Transverse colon (tissue), 4 donors: Measurements from ENCODE around the gene ANLN. TPM values are rescaled to one million over a fixed set of nuclear protein-coding genes. Genes with fewer than 3 reads are reported as not detected.

ENCODE experiments used
- DNase-seq: peaks from one replicate; pipeline ENCODE4 v3.0.0-alpha.2; 2019
- H3K27ac ChIP-seq, 4 donors: fragments of 200-600 bp; sonication (generic); 2 replicates each; pipeline ENCODE4 v1.5.1; 2016 to 2018; ENCODE audit warnings: inconsistent platforms in 4 of 4
- H3K27me3 ChIP-seq: fragments of 200-600 bp; sonication (generic); 2 replicates; pipeline ENCODE4 v1.5.1; 2017; ENCODE audit warnings: inconsistent platforms
- H3K36me3 ChIP-seq, 4 donors: fragments of 200-600 bp; sonication (generic); 2 replicates each; pipeline ENCODE4 v1.5.1; 2017 to 2019; ENCODE audit warnings: inconsistent platforms in 4 of 4
- H3K4me1 ChIP-seq, 4 donors: fragments of 200-600 bp; sonication (generic); 2 replicates each; pipeline ENCODE4 v1.5.1; 2017 to 2020; ENCODE audit warnings: inconsistent platforms in 4 of 4
- H3K4me3 ChIP-seq, 4 donors: fragments of 200-600 bp; sonication (generic); 1 replicate in 1 of 4; 2 replicates in 3 of 4; pipeline versions ENCODE4 v1.5.1 to v1.6.1; 2017 to 2019; ENCODE audit warnings: inconsistent platforms in 4 of 4
- H3K9me3 ChIP-seq, 2 donors: fragments of 200-600 bp; sonication (generic); 2 replicates each; pipeline ENCODE4 v1.5.1; 2017 to 2019; ENCODE audit warnings: inconsistent platforms in 2 of 2
- EP300 ChIP-seq: sonication (generic); formaldehyde crosslinking; IDR thresholded peaks from one replicate; pipeline ENCODE4 v1.6.1; 2017; ENCODE audit warnings: antibody characterized with exemption, low read depth
- POLR2A ChIP-seq: fragments of 450-650 bp; IDR thresholded peaks from one replicate; pipeline ENCODE4 v1.6.1; 2016; ENCODE audit warnings: antibody characterized with exemption, mild to moderate bottlenecking, moderate library complexity
- POLR2AphosphoS5 ChIP-seq, 3 donors: sonication (generic); formaldehyde crosslinking; IDR thresholded peaks; one replicate each; pipeline ENCODE4 v1.6.1; 2016; ENCODE audit warnings: antibody characterized with exemption in 3 of 3
- WGBS, 2 donors: methylation state at CpG; one replicate each; pipeline ENCODE4 v1.1.5; 2018; ENCODE audit warnings: low coverage in 1 of 2; 5-methylcytosine and 5-hydroxymethylcytosine counted together
- in situ Hi-C, 4 donors: fragments of 200-750 bp; cut with MboI; loops; one replicate each; pipeline versions ENCODE4 v1.15.0 to v1.15.1; 2017; ENCODE audit warnings: low sequenced_read_pairs in 3 of 4, low pct_ligation_motif_present in 1 of 4, low pct_unique_long_range_greater_than_20kb in 1 of 4
- intact Hi-C: fragments of 100-400 bp; cut with DNase I; formaldehyde crosslinking; loops from one replicate; pipeline ENCODE4 v1.15.1; 2023; ENCODE audit warnings: low total_unique reads
- total RNA-seq, 4 donors: library from RNA; depleted of rRNA; stranded (reverse); fragments of >200 nt; gene quantifications; one replicate each; pipeline ENCODE4 v1.1.0, GENCODE V29; 2016
- TF ChIP-seq, protein P1 (sequence below), 5 experiments: fragments of 200-600 bp in 3 of 5; fragments of 450-650 bp in 2 of 5; sonication (generic) in 3 of 5; IDR thresholded peaks; 1 replicate in 2 of 5; 2 replicates in 3 of 5; pipeline ENCODE4 v1.5.1; 2016 to 2017; ENCODE audit warnings: antibody characterized with exemption in 5 of 5, inconsistent platforms in 3 of 5, mild to moderate bottlenecking in 2 of 5, moderate library complexity in 1 of 5

Gene ANLN
- total RNA-seq, 4 donors from 2014 or later = 0.37 to 97.1 (median 5.7) TPM

DNA sequence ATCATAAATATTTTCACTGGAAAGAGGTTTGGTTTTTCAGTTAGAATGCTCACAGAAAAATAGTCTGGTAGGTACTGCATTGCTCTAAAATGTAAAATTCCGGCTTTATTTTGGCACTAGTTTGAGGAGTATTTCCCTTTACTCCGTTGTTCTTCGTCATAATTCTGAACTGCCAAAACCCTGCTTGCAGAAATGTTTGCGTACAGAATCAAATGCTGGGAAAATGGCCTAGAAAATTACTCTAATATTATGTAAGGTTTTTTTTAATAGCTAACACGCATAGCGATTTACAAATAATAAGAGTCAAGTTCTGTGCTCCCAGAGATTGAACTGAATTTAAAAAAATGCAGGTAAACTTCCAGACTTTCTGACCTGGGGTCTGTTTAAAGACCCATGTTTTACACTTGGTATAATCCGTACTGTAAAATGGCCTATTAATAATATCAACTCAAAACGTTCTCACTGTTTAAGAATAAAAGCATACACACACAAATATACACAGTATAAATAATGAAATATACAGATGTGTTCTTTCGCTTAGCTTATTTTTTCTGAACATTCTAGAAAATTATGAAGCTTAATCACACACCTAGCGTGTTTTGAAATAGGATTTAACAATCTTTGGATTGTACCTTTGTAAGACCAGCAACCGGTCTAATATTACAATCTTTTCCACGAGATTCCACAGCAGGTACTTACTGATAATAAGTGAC lies 23.5 kb upstream of the ANLN start:
- 66 to 73% methylated on average over 11 to 12 of the region's 12 CpGs for WGBS, 2 donors
- no peaks in the 10 kb centered on the region for H3K27me3 ChIP-seq
- DNase-seq = no peak
- in situ Hi-C loops = no loop called here
- H3K9me3 ChIP-seq = no peaks in the 10 kb centered on the region
- intact Hi-C loops = no loop called here
- H3K27ac ChIP-seq = peak overlapping the region; percentile 73 to 81 (median 78)
- H3K36me3 ChIP-seq = no peaks in the 10 kb centered on the region
- no peak for TF ChIP-seq POLR2AphosphoS5 (IDR thresholded peaks at IDR 0.05)
- TF ChIP-seq EP300 = no peak
- TF ChIP-seq, protein P1, sequence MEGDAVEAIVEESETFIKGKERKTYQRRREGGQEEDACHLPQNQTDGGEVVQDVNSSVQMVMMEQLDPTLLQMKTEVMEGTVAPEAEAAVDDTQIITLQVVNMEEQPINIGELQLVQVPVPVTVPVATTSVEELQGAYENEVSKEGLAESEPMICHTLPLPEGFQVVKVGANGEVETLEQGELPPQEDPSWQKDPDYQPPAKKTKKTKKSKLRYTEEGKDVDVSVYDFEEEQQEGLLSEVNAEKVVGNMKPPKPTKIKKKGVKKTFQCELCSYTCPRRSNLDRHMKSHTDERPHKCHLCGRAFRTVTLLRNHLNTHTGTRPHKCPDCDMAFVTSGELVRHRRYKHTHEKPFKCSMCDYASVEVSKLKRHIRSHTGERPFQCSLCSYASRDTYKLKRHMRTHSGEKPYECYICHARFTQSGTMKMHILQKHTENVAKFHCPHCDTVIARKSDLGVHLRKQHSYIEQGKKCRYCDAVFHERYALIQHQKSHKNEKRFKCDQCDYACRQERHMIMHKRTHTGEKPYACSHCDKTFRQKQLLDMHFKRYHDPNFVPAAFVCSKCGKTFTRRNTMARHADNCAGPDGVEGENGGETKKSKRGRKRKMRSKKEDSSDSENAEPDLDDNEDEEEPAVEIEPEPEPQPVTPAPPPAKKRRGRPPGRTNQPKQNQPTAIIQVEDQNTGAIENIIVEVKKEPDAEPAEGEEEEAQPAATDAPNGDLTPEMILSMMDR (IDR thresholded peaks at IDR 0.05) = no peak
- no peak for TF ChIP-seq POLR2A
- H3K4me1 ChIP-seq = peaks cover 0 to 7% (median 3%) of the 10 kb centered on the region in 4 donors
- H3K4me3 ChIP-seq = peak overlapping the region; percentile 75 to 85 (median 78)

DNA sequence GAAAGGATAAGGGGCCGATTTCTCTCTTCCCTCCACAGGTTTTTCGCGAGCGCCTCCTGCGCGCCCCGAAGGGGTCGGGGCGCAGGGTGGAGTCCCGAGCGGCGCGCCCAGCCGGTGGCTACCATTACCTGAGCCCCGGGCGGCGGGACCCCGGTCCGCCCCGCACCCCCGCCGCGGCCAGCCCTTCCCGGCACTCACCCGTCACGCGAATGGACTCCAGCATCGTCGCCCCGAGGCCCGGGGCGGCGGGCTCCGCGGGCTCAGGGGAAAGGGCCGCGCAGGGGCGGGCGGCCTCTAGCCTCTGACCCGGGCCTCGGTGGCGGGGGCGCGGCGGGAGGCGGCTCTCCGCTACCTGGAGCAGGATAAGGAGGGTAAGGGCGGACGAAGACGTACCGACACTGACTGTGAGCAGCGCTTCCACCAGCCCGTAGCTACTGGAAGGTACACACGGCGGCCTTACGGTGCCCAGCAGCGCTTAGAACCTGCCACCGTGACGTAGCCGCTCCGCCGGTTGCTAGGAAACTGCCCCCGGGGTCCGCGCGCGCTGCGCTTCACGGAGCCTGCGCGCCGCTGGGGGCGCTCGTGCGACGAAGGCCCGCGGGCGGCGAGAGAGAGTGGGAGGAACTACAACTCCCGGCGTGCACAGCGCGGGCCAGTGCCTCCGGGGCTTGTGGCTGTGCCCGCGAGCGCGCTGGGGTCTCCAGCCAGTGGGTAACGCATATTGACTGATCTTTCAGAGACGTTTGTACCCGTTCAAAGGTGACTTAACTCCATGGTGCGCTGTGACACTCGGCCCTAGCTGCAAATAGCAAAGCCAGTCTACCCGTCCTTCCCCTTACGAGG lies 22.7 kb upstream of the ANLN start:
- intact Hi-C loops = no loop called here
- TF ChIP-seq EP300 (no peak), POLR2A (peak; percentile 38), POLR2AphosphoS5 (IDR thresholded peaks at IDR 0.05) (peak in 2 of 3 donors; percentile 49 to 52)
- TF ChIP-seq, protein P1 (IDR thresholded peaks at IDR 0.05) = peak; percentile 83 to 94 (median 94)
- WGBS, 2 donors = 1% methylated on average over 44 of the region's 96 CpGs; no CpG with 5 or more reads in 1 of the 2 donors
- peak; percentile 93 for DNase-seq
- in situ Hi-C loops = no loop called here
- peak overlapping the region; percentile 75 to 85 (median 78) for H3K4me3 ChIP-seq
- no peaks in the 10 kb centered on the region for H3K9me3 ChIP-seq
- H3K4me1 ChIP-seq = peaks cover 0 to 7% (median 3%) of the 10 kb centered on the region in 4 donors
- peak overlapping the region; percentile 73 to 81 (median 78) for H3K27ac ChIP-seq
- H3K36me3 ChIP-seq = no peaks in the 10 kb centered on the region
- no peaks in the 10 kb centered on the region for H3K27me3 ChIP-seq

DNA sequence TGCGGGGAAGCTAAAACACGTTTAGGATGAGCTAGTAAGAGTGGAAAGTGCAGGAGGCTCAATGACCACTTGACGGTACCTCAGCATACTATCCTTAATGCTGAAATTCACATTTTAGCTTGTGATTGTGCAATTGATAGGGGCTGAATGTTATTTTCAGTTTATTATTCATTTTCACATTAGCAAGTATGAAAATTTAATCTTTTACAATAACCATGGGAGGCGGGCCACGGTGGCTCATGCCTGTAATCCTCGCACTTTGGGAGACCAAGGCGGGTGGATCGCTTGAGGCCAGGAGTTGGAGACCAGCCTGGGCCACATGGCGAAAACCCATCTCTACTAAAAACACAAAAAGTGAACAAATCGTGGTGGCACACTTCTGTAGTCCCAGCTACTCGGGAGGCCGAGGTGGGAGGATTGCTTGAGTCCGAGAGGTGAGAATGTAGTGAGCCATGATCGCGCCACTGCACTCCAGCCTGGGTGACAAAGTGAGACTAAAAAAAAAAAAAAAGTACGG lies 22.0 kb upstream of the ANLN start:
- TF ChIP-seq POLR2A = no peak
- TF ChIP-seq, protein P1 (IDR thresholded peaks at IDR 0.05) = no peak
- TF ChIP-seq POLR2AphosphoS5 (IDR thresholded peaks at IDR 0.05) = no peak
- no peak for TF ChIP-seq EP300
- H3K27ac ChIP-seq = peak overlapping the region; percentile 73 to 81 (median 78)
- 36 to 64% methylated on average over 5 to 16 of the region's 16 CpGs for WGBS, 2 donors
- H3K9me3 ChIP-seq = no peaks in the 10 kb centered on the region
- H3K36me3 ChIP-seq = no peaks in the 10 kb centered on the region
- in situ Hi-C loops = no loop called here
- intact Hi-C loops = no loop called here
- no peak for DNase-seq
- H3K4me3 ChIP-seq = peak overlapping the region; percentile 75 to 85 (median 78)
- H3K4me1 ChIP-seq = peaks cover 0 to 7% (median 3%) of the 10 kb centered on the region in 4 donors
- no peaks in the 10 kb centered on the region for H3K27me3 ChIP-seq

DNA sequence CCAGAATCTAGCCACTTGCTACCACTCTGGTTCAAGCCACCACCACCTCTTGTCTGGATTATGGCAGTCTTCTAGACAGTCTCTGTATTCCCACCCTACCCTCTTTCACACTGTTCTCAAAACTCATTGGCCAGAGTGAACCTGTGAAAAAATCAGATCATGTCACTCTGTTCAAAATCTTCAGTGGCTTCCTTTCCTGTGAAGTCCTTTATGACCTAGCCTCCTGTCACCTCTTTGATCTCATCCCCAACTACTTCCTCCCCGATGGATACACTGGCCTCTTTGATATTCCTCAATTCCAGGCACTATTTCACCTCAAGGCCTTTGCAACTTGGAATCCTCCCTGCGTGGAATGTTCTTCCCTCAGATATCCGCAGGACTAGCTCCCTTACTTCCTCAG lies 21.2 kb upstream of the ANLN start:
- Histone ChIP-seq H3K9me3 (no peaks in the 10 kb centered on the region), H3K4me3 (no peak overlapping the region), H3K36me3 (no peaks in the 10 kb centered on the region), H3K27ac (no peak overlapping the region), H3K4me1 (peaks cover 0 to 7% (median 3%) of the 10 kb centered on the region in 4 donors), H3K27me3 (no peaks in the 10 kb centered on the region)
- TF ChIP-seq EP300 = no peak
- TF ChIP-seq, protein P1 (IDR thresholded peaks at IDR 0.05) = no peak
- TF ChIP-seq POLR2AphosphoS5 (IDR thresholded peaks at IDR 0.05) = no peak
- no peak for TF ChIP-seq POLR2A
- 78 to 89% methylated on average over 3 of the region's 3 CpGs for WGBS, 2 donors
- DNase-seq = no peak
- intact Hi-C loops (no loop called here), in situ Hi-C loops (no loop called here)
